NCI-H1417 treated with DMSO at 0.1 percent for 48 hours (cell line): ENCODE results near the gene ALG1L2.
"Not testable (repeated sequence)": the region's sequence is repeated elsewhere in the genome, so short reads cannot be mapped to it uniquely, and the experiment has no call there.

Experiments used
- DNase-seq: peaks from one replicate; lab custom pipeline; 2025; lab: John Stamatoyannopoulos, UW

The ALG1L2 gene, protein sequence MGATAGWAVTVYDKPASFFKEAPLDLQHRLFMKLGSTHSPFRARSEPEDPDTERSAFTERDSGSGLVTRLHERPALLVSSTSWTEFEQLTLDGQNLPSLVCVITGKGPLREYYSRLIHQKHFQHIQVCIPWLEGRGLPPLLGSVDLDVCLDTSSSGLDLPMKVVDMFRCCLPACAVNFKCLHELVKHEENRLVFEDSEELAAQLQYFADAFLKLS

DNA sequence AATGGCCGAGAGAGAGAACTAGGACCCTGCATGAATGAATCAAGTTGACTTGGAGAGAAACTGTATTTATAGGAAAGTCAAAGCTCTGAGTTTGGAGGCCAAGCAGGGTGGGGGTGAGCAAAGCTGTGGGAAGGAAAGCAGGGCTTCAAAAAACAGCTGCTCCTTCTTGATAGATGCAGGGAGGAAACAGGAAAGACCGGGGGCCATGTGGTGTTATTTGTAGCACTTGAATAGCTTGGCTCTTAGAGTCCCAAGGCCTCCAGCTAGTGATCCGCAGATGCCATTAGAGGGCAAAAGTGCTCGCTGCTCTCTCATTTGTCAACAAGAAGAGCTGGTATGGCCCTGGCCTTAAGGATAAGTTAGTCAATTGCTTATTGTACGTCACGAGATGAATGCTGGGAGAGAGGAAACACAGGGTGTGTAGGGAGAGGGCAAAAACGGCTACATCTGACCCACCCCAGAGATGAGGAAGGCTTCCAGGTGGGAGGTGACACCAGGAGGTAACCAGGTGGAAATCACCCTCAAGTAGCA, at the start of gene ALG1L2:
Gene ALG1L2, plus strand, starts transcription at position 481 of the 531 bp plus-strand sequence. CDS start 186 bp downstream, outside the sequence.
- DNase-seq: no peak

DNA sequence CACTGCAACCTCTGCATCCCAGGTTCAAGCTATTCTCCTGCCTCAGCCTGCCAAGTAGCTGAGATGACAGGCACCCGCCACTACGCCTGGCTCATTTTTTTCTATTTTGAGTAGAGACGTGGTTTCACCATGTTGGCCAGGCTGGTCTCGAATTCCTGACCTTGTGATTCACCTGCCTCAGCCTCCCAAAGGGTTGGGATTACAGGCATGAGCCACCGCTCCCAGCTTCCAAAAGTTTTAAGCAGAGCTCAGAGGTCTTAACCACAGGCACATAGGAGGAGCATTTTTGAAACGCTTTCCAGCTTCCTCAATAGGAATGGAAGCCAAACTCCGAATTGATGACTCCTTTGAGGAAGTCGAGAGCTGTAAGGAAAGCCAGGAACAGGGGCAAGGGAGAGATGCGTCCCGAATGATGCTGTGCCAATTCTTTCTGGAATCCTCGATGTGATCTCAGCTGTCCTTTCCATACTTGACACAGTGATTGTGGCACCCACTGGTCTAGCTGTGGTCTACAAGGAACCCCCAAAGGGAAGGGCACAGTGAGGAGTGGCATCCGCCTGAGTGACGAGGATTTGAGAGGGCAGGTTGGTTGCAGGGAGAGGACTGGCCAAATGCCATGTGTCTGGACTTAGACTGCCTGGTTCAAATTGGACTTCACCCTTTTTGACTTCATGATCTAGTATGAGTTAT, 44.4 kb upstream of the ALG1L2 start:
- DNase-seq: not testable (repeated sequence)

DNA sequence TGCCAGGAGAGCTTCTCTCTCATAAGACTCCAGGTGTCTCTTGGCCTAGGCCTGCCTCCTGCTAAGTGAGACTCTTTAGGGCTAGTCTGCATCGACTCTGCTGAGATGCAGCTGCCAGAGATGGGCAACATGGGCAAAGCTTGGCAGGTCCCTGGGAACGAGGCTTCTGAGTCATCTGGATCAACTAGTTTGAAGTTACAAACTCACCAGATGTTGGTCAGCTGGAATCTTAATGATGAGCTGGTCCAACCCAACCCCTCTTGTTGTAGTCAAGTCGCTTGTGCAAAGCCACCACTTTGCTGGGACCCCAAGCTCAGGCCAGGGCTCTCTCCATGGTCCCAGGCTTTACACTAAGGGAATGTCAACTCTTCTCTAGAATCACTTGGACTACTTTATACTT, 38.9 kb upstream of the ALG1L2 start:
- not testable (repeated sequence) for DNase-seq

DNA sequence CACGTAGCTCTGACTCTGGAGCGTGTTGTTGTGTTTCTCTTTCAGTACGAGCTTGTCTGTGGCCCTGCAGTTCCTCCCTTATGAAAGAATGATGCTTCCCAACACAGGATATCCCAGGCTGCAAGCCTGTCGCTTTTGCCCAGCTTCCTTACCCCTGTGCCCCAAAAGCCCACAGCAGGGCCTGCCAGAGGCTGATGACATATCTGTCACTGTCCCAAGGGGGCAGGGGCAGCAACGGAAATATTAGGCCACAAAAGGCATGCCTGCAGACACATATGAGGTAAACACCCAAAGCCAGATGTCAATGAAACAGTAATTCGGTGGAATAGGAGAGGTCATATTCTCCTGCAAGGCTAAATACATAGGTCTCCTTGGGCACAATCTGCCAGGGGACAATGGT, 38.0 kb upstream of the ALG1L2 start:
- not testable (repeated sequence) for DNase-seq

DNA sequence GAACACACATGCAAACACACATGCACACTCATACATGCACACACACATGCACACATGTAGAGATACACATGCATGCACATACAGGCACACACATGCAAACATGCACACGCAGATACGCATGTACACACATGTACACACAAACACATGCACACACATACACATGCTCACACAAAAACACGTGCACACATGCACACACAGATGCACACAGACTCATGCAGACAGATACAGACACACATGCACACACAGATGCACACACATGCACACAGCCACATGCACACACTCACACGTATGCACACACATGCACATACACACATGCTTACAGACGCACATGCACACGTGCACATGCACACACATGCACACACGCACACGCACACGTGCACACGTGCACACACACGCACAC, 37.3 kb upstream of the ALG1L2 start:
- no peak for DNase-seq

DNA sequence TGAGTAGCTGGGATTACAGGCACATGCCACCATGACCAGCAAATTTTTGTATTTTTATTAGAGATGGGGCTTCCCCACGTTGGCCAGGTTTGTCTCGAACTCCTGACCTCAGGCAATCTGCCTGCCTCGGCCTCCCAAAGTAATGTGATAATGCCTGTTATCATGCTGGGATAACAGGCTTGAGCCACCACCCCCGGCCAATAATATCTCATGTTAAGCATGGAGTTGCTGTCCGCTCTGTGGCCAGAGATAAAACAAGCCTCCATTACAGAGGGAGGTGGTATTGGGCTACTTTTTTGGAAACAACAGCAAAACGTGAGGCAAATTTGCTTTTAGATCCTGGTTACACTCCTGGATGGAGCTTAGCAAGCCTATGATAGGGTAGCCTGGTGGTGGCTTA, 32.9 kb upstream of the ALG1L2 start:
- DNase-seq: no peak

DNA sequence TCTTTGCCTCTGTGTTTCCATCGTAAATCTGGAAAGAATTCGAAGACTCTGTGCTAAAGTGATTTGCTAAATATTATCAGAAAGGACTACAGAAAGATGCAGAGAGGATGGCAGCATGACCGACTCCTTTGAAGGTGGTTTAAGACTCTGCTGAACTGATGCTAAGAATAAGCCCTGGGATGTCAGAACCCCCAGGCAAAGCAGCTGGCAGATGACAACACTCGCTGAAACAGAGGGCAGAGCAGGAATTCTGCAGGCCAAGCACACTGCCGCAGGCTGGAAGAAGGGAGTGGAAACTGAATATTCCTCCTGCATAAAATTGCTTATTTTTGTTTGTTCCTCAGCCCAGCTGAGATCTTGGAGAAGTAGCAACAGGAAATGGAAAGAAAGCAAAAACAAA, 29.3 kb upstream of the ALG1L2 start:
- DNase-seq: not testable (repeated sequence)

DNA sequence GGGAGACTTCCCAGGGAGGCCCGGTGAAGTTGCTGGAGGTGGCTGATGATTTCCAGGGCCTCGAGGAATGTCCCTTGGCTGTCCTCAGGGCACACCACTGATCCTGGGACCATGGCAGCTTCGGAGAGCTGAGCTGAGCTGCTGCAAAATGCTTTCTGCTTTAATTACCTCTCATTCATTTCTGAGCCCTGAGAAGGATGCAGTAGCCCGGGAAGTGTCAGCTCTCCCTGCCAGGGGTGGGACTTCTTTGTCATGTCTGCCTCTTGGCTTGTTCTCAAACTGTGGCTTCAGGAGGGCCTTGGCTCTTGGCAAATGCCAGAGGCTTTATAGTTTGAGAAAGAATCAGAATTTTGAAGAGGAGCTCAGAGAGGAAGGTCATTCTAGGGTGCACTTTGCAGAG, 28.7 kb upstream of the ALG1L2 start:
- not testable (repeated sequence) for DNase-seq

DNA sequence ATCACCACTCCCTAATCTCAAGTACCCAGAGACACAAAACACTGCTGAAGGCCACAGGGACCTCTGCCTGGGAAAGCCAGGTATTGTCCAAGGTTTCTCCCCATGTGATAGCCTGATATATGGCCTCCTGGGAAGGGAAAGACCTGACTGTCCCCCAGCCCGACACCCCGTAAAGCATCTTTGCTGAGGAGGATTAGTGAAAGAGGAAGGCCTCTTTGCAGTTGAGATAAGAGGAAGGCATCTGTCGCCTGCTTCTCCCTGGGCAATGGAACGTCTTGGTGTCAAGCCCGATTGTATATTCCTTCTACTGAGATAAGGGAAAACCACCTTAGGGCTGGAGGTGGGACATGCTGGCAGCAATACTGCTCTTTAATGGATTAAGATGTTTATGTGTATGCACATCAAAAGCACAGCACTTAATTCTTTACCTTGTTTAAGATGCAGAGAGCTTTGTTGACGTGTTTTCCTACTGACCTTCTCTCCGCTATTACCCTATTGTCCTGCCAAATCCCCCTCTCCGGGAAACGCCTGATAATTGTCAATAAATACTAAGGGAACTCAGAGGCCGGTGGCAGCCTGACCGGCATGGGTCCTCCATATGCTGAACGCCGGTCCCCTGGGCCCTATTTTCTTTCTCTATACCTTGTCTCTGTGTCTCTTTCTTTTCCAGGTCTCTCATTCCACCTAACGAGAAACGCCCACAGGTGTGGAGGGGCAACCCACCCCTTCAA, 23.9 kb upstream of the ALG1L2 start:
- DNase-seq: not testable (repeated sequence)

DNA sequence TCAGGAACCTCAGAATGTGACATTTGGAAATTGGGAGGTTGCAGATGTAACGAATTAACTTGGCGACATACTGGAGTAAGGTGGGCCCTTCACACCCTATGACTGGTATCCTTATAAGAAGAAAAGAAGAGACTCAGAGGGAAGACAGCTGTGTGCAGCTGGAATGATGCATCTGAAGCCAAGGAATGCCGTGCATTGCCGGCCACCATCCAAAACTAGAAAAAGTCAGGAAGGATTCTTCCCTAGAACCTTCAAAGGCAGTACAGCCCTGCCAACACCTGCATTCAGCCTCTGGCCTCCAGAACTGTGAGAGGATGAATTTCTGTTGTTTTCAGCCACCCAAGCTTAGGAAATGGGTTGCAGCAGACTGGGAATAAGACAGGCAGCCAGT, 23.4 kb upstream of the ALG1L2 start:
- DNase-seq: not testable (repeated sequence)

DNA sequence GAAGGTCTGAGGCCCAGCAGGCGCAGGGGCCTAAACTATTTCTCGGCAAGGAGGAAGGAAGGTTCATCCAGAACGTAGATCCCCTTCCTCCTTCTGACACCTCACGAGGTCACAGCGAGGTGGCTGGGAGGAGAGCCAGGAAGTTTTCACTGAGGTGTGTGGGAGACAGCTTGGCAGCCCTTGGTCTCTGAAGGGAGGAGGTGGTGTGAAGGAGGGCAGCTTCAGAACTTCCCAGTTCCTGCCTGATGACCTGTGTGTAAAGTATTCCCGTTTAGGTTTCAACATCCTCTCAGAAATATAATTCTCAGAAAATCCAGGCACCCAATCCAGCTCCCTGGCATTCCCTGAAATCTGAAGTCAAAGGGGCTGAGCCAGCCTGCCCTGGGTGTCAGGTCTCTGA, 22.9 kb upstream of the ALG1L2 start:
- not testable (repeated sequence) for DNase-seq

DNA sequence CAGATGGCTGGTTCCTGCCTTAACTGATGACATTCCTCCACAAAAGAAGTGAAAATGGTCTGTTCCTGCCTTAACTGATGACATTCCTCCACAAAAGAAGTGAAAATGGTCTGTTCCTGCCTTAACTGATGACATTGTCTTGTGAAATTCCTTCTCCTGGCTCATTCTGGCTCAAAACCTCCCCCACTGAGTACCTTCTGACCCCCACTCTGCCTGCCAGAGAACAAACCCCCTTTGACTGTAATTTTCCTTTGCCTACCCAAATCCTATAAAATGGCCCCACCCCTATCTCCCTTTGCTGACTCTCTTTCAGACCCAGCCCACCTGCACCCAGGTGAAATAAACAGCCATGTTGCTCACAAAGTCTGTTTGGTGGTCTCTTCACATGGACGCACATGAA, 22.5 kb upstream of the ALG1L2 start:
- DNase-seq: not testable (repeated sequence)

DNA sequence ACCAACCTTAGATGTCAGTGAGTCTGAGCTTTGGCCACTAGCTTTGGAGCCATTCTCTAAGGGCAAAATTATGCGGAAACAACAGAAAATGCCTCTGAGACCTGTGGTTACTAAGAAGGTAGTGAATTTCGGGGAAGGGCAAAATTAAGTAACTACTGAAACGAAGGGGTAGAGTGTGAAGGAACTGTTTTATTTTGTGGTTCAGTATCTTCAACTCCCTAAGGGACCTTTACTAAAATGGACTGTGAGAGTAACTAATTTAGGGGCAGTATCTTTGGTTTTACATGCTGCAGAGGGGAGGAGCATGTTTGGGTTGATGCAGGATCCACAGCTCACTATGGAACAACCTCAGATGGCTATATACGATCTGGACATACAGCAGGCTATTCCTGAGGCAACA, 8.0 kb upstream of the ALG1L2 start:
- DNase-seq: no peak

DNA sequence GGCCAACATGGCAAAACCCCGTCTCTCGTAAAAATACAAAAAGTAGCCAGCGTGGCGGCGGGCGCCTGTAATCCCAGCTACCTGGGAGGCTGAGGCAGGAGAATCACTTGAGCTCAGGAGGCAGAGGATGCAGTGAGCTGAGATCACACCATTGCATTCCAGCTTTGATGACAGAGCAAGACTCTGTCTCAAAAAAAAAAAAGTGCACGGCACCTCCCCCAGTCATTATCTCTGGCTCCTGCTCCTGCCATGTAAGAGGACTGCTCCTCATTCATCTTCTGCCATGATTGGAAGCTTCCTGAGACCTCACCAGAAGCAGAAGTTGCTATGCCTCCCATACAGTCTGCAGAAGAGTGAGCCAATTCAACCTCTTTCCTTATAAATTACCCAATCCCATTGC, 4.0 kb upstream of the ALG1L2 start:
- DNase-seq: no peak

DNA sequence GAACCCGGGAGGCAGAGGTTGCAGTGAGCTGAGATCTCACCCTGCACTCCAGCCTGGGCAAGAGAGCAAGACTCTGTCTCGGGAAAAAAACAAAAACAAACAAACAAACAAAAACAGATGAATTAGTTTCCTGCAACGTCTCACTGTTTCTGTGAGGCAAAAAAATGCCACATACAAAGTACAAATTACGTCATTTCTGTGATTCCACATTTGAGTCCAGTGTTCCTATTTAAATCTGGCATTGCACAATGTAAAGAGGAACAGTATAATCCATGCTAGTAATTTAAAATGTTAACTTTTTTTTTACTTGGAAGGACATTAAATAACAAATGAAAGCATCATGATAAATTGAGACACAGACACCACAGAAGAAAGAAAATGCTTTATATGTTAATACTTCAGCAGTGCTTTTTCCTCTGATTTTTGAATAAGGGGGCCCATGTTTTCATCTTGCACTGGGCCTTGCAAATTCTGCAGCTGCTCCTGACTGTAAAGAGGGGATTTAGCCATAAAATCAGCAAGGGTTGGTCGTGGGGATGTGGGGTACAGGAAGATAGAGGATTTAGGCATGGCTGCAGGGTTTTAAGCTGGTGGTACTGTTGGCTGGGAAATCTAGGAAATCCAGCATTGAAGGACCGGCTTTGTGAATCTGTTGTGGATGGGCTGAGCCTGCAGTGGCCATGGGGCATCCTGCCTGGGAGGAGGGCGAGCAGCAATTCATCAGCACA, 1.9 kb downstream of the ALG1L2 start:
- DNase-seq: not testable (repeated sequence)

DNA sequence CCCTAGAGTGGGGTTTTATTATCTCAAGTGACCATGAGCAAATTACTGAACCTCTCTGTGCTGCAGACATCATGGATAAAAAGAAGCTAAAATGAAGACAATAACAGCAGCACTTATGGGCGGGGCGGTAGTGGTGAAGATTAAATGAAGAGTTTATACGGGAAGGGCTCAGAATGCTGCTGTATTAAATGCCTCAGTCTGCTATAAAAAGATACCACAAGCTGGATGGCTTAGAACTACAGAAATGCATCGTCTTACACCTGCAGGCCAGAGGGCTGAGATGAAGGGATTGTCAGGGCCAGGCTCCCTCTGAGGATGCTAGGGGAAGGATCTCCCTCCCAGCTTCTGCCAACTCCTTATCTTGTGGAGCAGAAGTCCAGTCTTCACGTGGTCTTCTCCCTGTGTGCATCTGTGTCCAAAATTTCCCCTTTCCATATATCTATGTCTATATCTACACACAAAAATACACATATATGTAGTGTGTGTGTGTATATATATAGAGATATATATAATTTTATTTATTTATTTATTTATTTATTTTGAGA, 2.9 kb downstream of the ALG1L2 start:
- DNase-seq: no peak

DNA sequence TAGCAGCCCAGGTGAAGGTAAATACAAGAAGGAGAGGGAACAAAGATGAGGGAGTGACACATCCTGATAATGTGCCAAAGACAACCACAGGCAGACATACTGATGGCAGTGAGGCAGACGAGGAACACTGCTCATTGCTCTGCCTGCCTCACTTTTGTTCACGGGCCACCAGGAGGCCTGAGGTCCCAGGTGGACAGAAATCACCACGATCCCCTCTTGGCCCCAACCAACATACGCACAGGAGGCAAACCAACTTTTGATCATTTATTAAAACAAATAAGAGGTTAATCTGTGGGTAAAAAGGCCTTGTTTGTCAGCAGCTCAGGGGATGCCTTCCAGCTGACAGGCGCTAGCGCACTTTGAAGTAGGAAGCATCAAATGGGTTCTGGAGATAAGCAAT, 4.2 kb downstream of the ALG1L2 start:
- DNase-seq: no peak

DNA sequence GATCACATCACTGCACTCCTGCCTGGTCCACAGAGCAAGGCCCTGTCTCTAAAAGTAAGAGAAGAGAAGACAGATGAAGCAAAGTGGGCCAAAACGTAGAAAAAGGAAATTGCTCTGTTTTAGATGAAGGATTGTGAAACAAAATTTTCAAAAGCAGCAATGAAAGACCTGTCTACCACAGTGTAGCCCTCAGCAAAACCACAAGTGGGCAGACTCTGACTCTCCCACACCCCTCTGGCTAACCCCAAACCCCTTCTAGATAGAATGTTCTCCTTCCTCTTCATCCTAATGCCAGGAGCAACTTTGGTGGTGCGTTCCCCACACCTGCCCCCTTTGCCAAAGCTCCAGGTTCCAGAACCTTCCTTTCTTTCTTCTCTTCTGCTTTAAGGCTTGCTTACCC, 5.0 kb downstream of the ALG1L2 start:
- DNase-seq: not testable (repeated sequence)

DNA sequence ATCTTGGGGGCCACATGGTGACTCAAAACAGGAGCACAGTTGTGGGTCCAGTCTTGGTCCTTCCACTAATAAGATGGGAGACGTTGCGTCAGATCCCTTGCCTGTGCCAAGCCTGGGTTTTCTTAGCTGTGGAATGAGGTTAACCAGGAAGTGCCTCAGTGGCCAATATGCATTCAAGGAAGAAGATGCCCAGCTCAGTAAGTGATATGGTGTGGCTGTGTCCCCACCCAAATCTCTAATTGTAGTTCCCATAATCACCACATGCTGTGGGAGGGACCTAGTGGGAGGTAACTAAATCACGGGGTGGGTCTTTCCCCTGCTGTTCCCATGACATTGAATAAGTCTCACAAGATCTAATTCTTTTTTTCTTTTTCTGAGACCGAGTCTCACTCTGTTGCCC, 6.4 kb downstream of the ALG1L2 start:
- DNase-seq: no peak

DNA sequence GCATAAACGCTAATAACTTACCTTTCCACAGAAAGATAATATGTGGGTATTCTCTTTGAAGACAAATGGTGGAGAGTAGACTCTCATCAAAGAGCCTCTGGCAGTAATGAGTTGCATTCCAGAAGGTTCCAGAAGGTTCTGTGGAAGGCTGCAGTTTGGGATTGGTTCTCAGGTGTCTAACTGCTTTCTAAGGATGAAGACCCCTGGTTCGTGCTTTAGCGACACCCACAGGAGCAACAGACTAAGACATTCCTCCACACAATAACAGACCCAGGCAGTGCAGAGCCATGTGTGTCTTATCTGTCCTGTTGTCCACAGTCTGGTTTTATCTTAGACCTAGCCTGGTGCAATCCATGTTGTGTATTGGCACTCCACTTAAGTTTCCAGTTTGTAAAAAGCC, 9.1 kb downstream of the ALG1L2 start:
- not testable (repeated sequence) for DNase-seq

DNA sequence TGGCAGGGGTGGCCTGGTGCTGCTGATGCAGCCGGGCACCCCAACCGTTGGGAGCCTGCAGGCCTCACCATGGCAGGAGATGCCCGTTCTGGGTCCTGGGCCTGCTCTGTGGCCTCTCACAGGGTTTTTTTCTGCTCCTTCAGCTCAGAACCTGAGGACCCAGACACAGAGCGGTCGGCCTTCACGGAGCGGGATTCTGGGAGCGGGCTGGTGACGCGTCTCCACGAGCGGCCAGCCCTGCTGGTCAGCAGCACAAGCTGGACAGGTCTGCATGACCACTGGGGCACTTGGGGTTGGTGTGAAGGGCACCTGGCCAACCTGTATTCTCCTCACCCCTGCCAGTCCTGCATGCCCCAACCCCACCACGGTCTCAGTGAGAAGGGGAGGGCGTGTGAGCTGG, 10.3 kb downstream of the ALG1L2 start:
- no peak for DNase-seq
